H1 (cell line): ENCODE measurements around the gene VENTX. TPM values are rescaled to one million over a fixed set of nuclear protein-coding genes. Genes with fewer than 3 reads are reported as not detected.
A peak's percentile ranks its signal among the peaks of the same experiment; 100 is the strongest.

Experiments
- CTCF ChIA-PET: fragments of 300-600 bp; sonication (Branson Sonifier 250); formaldehyde crosslinking; loops from one replicate; lab custom pipeline; 2021; ENCODE audit not compliant: partially characterized antibody; lab: Charles Lee
- POLR2A ChIA-PET: fragments of 300-600 bp; sonication (Branson Sonifier 250); formaldehyde crosslinking; loops from one replicate; lab custom pipeline; 2021; ENCODE audit warnings: inconsistent platforms; ENCODE audit not compliant: partially characterized antibody; lab: Charles Lee
- DNase-seq, 2 experiments: peaks; one replicate each; pipeline versions ENCODE4 v3.0.0 to v3.0.0-alpha.2; 2010 to 2022; ENCODE audit warnings: low spot score in 2 of 2, low read depth in 1 of 2, mixed read lengths in 1 of 2
- FAIRE-seq: peaks from 2 replicates; lab custom pipeline; 2011; peaks lifted over from hg19 to GRCh38; lab: Jason Lieb, UNC
- H2AFZ ChIP-seq: 2 replicates; pipeline ENCODE4 v1.8.1; 2012; ENCODE audit warnings: low read length, inconsistent platforms
- H2AK5ac ChIP-seq: 2 replicates; pipeline ENCODE4 v1.6.1; 2013; ENCODE audit warnings: low read depth, low read length
- H2BK120ac ChIP-seq: replicated peaks from 2 replicates; pipeline ENCODE3; 2013; ENCODE audit warnings: low read depth, low read length, inconsistent platforms
- H2BK12ac ChIP-seq: 2 replicates; pipeline ENCODE4 v1.6.1; 2013; ENCODE audit warnings: low read depth, low read length
- H2BK15ac ChIP-seq: 2 replicates; pipeline ENCODE4 v1.6.1; 2013; ENCODE audit warnings: low read length
- H2BK20ac ChIP-seq: 2 replicates; pipeline ENCODE4 v1.6.1; 2013; ENCODE audit warnings: low read length
- H2BK5ac ChIP-seq: 2 replicates; pipeline ENCODE4 v1.6.1; 2013; ENCODE audit warnings: low read depth, low read length
- H3K14ac ChIP-seq: 2 replicates; pipeline ENCODE4 v1.6.1; 2013; ENCODE audit warnings: inconsistent platforms; ENCODE audit not compliant: insufficient read length
- H3K18ac ChIP-seq: 2 replicates; pipeline ENCODE4 v1.6.1; 2013; ENCODE audit warnings: low read length; ENCODE audit errors: extremely low read depth
- H3K23ac ChIP-seq: 2 replicates; pipeline ENCODE4 v1.6.1; 2013; ENCODE audit warnings: inconsistent platforms; ENCODE audit not compliant: insufficient read length
- H3K23me2 ChIP-seq: 2 replicates; pipeline ENCODE4 v1.6.1; 2013; ENCODE audit warnings: low read depth, low read length
- H3K27ac ChIP-seq: 2 replicates; pipeline ENCODE4 v1.6.1; 2011; ENCODE audit warnings: low read depth, low read length, inconsistent platforms
- H3K27me3 ChIP-seq, 4 experiments: replicated peaks in 1 of 4; 1 replicate in 1 of 4; 2 replicates in 3 of 4; pipeline versions ENCODE4 v1.6.1 to v1.8.1; 2011 to 2013; ENCODE audit warnings: low read length in 3 of 4, mild to moderate bottlenecking in 3 of 4, inconsistent platforms in 2 of 4, mixed read lengths in 2 of 4, moderate library complexity in 1 of 4; ENCODE audit not compliant: control insufficient read depth in 3 of 4, insufficient read depth in 3 of 4; ENCODE audit errors: extremely low read depth in 1 of 4
- H3K36me3 ChIP-seq, 4 experiments: 2 replicates each; pipeline versions ENCODE4 v1.6.1 to v1.8.1; 2011 to 2013; ENCODE audit warnings: mild to moderate bottlenecking in 4 of 4, low read length in 3 of 4, moderate library complexity in 2 of 4, control low read depth in 1 of 4, inconsistent platforms in 1 of 4; ENCODE audit not compliant: insufficient read depth in 4 of 4, control insufficient read depth in 2 of 4
- H3K4ac ChIP-seq: replicated peaks from 2 replicates; pipeline ENCODE3; 2013; ENCODE audit warnings: low read length, low read depth, mixed read lengths, inconsistent platforms; ENCODE audit not compliant: insufficient read length
- H3K4me1 ChIP-seq, 4 experiments: replicated peaks in 1 of 4; 1 replicate in 1 of 4; 2 replicates in 3 of 4; pipeline versions ENCODE4 v1.6.1 to v1.8.1; 2011 to 2013; ENCODE audit warnings: low read length in 3 of 4, inconsistent platforms in 2 of 4, mixed read lengths in 1 of 4; ENCODE audit not compliant: insufficient read depth in 4 of 4, control insufficient read depth in 3 of 4
- H3K4me2 ChIP-seq, 2 experiments: 2 replicates each; pipeline versions ENCODE4 v1.6.1 to v1.8.1; 2011 to 2013; ENCODE audit warnings: low read depth in 2 of 2, low read length in 2 of 2, control low read depth in 1 of 2, inconsistent platforms in 1 of 2, mild to moderate bottlenecking in 1 of 2; ENCODE audit not compliant: insufficient read depth in 1 of 2
- H3K4me3 ChIP-seq, 4 experiments: fragments of 200-600, 300-600 bp in 1 of 4; sonication (generic), shearing (Covaris generic), sonication (Bioruptor Twin) in 1 of 4; 2 replicates each; pipeline versions ENCODE4 v1.5.1 to v1.8.1; 2011 to 2016; ENCODE audit warnings: low read length in 4 of 4, low read depth in 3 of 4, control low read depth in 2 of 4, inconsistent platforms in 2 of 4, mild to moderate bottlenecking in 2 of 4, mixed read lengths in 1 of 4, moderate library complexity in 1 of 4; ENCODE audit not compliant: insufficient read depth in 2 of 4; ENCODE audit errors: extremely low read depth in 1 of 4
- H3K56ac ChIP-seq: replicated peaks from 2 replicates; pipeline ENCODE3; 2013; ENCODE audit warnings: low read depth, mild to moderate bottlenecking, mixed read lengths, low read length, inconsistent platforms; ENCODE audit not compliant: insufficient read length
- H3K79me1 ChIP-seq: 2 replicates; pipeline ENCODE4 v1.6.1; 2013; ENCODE audit warnings: low read depth, low read length, control low read depth
- H3K79me2 ChIP-seq, 2 experiments: 2 replicates each; pipeline versions ENCODE4 v1.6.1 to v1.8.1; 2012 to 2013; ENCODE audit warnings: low read length in 2 of 2, mild to moderate bottlenecking in 2 of 2, inconsistent platforms in 1 of 2; ENCODE audit not compliant: insufficient read depth in 2 of 2, control insufficient read depth in 1 of 2
- H3K9ac ChIP-seq, 4 experiments: replicated peaks in 1 of 4; 1 replicate in 1 of 4; 2 replicates in 3 of 4; pipeline versions ENCODE4 v1.6.1 to v1.8.1; 2011 to 2013; ENCODE audit warnings: low read depth in 3 of 4, low read length in 3 of 4, control low read depth in 2 of 4, mild to moderate bottlenecking in 2 of 4, moderate library complexity in 2 of 4, inconsistent platforms in 1 of 4; ENCODE audit errors: extremely low read depth in 1 of 4
- H3K9me3 ChIP-seq, 2 experiments: 2 replicates each; pipeline versions ENCODE4 v1.6.1 to v1.8.1; 2012 to 2013; ENCODE audit warnings: mild to moderate bottlenecking in 2 of 2, moderate library complexity in 2 of 2, control low read depth in 1 of 2, inconsistent platforms in 1 of 2, low read depth in 1 of 2, low read length in 1 of 2, mixed read lengths in 1 of 2; ENCODE audit not compliant: insufficient read depth in 2 of 2
- H4K20me1 ChIP-seq, 2 experiments: replicated peaks in 1 of 2; 2 replicates each; pipeline versions ENCODE3 to v1.8.1; 2011 to 2013; ENCODE audit warnings: inconsistent platforms in 2 of 2, low read length in 2 of 2, mild to moderate bottlenecking in 1 of 2; ENCODE audit not compliant: insufficient read depth in 2 of 2, control insufficient read depth in 1 of 2
- H4K5ac ChIP-seq: 2 replicates; pipeline ENCODE4 v1.6.1; 2013; ENCODE audit warnings: low read length, low read depth, mixed read lengths, inconsistent platforms; ENCODE audit not compliant: insufficient read length
- H4K8ac ChIP-seq: 2 replicates; pipeline ENCODE4 v1.8.0; 2013; ENCODE audit warnings: mild to moderate bottlenecking, moderate library complexity, low read length, inconsistent platforms; ENCODE audit not compliant: insufficient read depth; ENCODE audit errors: extremely low read depth
- H4K91ac ChIP-seq: replicated peaks from 2 replicates; pipeline ENCODE3; 2013; ENCODE audit warnings: low read length, mixed read lengths, inconsistent platforms; ENCODE audit not compliant: insufficient read length
- BCL11A ChIP-seq, 2 experiments: IDR thresholded peaks; one replicate each; pipeline ENCODE4 v1.6.1; 2011; ENCODE audit warnings: low read depth in 2 of 2, low read length in 2 of 2, mild to moderate bottlenecking in 2 of 2
- RAD21 ChIP-seq, 2 experiments: IDR thresholded peaks in 1 of 2; conservative IDR thresholded peaks in 1 of 2; 2 replicates each; pipeline ENCODE4 v1.6.1; 2011; ENCODE audit warnings: low read depth in 2 of 2, low read length in 2 of 2, improper control_type of control experiment in 1 of 2, inconsistent platforms in 1 of 2, mild to moderate bottlenecking in 1 of 2, moderate library complexity in 1 of 2
- SP4 ChIP-seq: IDR thresholded peaks from 2 replicates; pipeline ENCODE4 v1.6.1; 2012; ENCODE audit warnings: low read length, inconsistent platforms
- WGBS, 2 experiments: shearing (Covaris generic) in 1 of 2; methylation state at CpG; one replicate each; pipeline versions ENCODE4 v1.1.6 to v1.1.7; 2013 to 2015; ENCODE audit warnings: low lambda C conversion rate in 2 of 2, mixed read lengths in 2 of 2, inconsistent platforms in 1 of 2, low coverage in 1 of 2, missing lambda C conversion rate in 1 of 2; ENCODE audit not compliant: insufficient replicate concordance in 2 of 2, insufficient coverage in 1 of 2, insufficient read length in 1 of 2; ENCODE audit errors: extremely low coverage in 1 of 2, missing lambda C conversion rate in 1 of 2; 5-methylcytosine and 5-hydroxymethylcytosine counted together
- polyA plus RNA-seq, 7 experiments: library from polyadenylated mRNA; depleted of rRNA in 3 of 7; stranded (reverse) in 5 of 7; unstranded in 2 of 7; fragments of >200 nt in 5 of 7; fragments of 200-250 nt in 2 of 7; gene quantifications; 1 replicate in 5 of 7; 2 replicates in 1 of 7; 4 replicates in 1 of 7; pipeline versions ENCODE4 v1.2.1 to v1.2.3, GENCODE V29; 2011 to 2013; ENCODE audit warnings: missing spikeins in 2 of 7, mixed read lengths in 2 of 7
- total RNA-seq: library from RNA; stranded (reverse); fragmentation: NEBNext Ultra II Directional; extraction: Animal tissue kit (Norgen Biotek cat#: 25700); gene quantifications from 2 replicates; pipeline ENCODE4 v1.2.1, GENCODE V29; 2021
- TF ChIP-seq, protein P1 (sequence below), 3 experiments: IDR thresholded peaks; 1 replicate in 2 of 3; 2 replicates in 1 of 3; pipeline versions ENCODE4 v1.5.1 to v1.6.1; 2011; ENCODE audit warnings: low read length in 3 of 3, mild to moderate bottlenecking in 3 of 3, inconsistent platforms in 2 of 3, low read depth in 1 of 3, moderate library complexity in 1 of 3; ENCODE audit not compliant: insufficient read depth in 1 of 3; ENCODE audit errors: control extremely low read depth in 1 of 3

Gene VENTX
- total and polyA plus RNA-seq, 2 of the 8 experiments (the other 6 are each of a cell fraction or from before 2014, with no cell fraction given): 5.6 TPM

DNA sequence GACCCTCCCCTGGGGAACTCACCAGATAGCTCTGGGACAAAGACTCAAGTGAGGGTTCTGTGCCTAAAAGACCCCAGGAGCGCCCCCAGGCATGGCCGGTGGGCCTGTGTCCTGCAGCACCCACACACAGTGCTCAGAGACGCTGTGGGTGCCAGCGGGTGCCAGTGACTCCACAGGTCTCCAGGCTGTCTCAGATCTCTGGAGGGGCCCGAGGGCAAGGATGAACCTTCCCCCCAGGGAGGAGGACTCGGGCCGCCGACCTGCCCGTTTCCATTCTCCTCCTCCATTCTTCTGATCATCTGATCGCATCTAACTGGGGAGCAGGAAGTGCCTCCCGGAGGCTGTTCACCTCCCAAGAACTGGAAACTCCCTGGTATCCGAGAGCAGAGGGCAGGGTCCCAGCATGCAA is 38.0 kb downstream of the VENTX start:
- no peak overlapping the region for H3K27ac ChIP-seq
- no peak overlapping the region for H2AK5ac ChIP-seq
- no peak overlapping the region; the same call in 1 of the 2 replicates for H4K8ac ChIP-seq
- no peak overlapping the region for H2BK12ac ChIP-seq
- H3K9ac ChIP-seq: no peak overlapping the region
- CTCF ChIA-PET: interaction anchor here (0.7 to 2.1 kb wide), 11 partner anchors 8 to 229 kb away, joined by 3 to 10 read pairs (median 4); no protein-coding TSS in a partner anchor
- POLR2A ChIA-PET: interaction anchor here (1.0 to 2.1 kb wide), 5 partner anchors 9 to 50 kb away, joined by 3 to 11 read pairs (median 4); no protein-coding TSS in a partner anchor
- H3K23ac ChIP-seq: no peak overlapping the region
- H2BK15ac ChIP-seq: no peak overlapping the region
- H2AFZ ChIP-seq: no peak overlapping the region
- no peak overlapping the region for H3K14ac ChIP-seq
- H2BK120ac ChIP-seq: no peak overlapping the region
- no peaks in the 10 kb centered on the region for H3K79me1 ChIP-seq
- H2BK5ac ChIP-seq: no peak overlapping the region
- no peak overlapping the region for H3K4ac ChIP-seq
- WGBS, 2 experiments: 65% methylated on average over 11 of the region's 12 CpGs; no CpG with 5 or more reads in 1 of the 2 experiments
- H3K36me3 ChIP-seq: peaks cover 0 to 7% (median 3%) of the 10 kb centered on the region in 4 experiments; a peak in 3 of 8 replicates
- peaks cover 0 to 7% (median 4%) of the 10 kb centered on the region in 4 experiments; a peak in 6 of 7 replicates for H3K27me3 ChIP-seq
- peaks cover 0 to 13% (median 7%) of the 10 kb centered on the region in 4 experiments; a peak in 5 of 7 replicates for H3K4me1 ChIP-seq
- no peaks in the 10 kb centered on the region for H3K9me3 ChIP-seq
- peak overlapping the region; percentile 58 to 85; a peak in 2 of 4 replicates for H3K4me2 ChIP-seq
- no peak overlapping the region for H3K18ac ChIP-seq
- TF ChIP-seq BCL11A (IDR thresholded peaks at IDR 0.05; ENCODE audit: low read depth in 2 of 2, low read length in 2 of 2): no peak
- 0 out of 4 replicates have a peak, but pooled peaks of 1 of the 2 experiments have one; percentile 18 for TF ChIP-seq RAD21 (IDR thresholded peaks at IDR 0.05 in 1 of 2, conservative IDR thresholded peaks at IDR 0.05 in 1 of 2; ENCODE audit: low read depth in 2 of 2, low read length in 2 of 2)
- TF ChIP-seq, protein P1, sequence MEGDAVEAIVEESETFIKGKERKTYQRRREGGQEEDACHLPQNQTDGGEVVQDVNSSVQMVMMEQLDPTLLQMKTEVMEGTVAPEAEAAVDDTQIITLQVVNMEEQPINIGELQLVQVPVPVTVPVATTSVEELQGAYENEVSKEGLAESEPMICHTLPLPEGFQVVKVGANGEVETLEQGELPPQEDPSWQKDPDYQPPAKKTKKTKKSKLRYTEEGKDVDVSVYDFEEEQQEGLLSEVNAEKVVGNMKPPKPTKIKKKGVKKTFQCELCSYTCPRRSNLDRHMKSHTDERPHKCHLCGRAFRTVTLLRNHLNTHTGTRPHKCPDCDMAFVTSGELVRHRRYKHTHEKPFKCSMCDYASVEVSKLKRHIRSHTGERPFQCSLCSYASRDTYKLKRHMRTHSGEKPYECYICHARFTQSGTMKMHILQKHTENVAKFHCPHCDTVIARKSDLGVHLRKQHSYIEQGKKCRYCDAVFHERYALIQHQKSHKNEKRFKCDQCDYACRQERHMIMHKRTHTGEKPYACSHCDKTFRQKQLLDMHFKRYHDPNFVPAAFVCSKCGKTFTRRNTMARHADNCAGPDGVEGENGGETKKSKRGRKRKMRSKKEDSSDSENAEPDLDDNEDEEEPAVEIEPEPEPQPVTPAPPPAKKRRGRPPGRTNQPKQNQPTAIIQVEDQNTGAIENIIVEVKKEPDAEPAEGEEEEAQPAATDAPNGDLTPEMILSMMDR (IDR thresholded peaks at IDR 0.05; ENCODE audit: control extremely low read depth in 1 of 3, insufficient read depth in 1 of 3, low read depth in 1 of 3, low read length in 3 of 3): peak in 2 of 3 experiments; percentile 30 to 33; a peak in 3 of 4 replicates
- no peak for TF ChIP-seq SP4
- H4K91ac ChIP-seq: no peak overlapping the region
- no peak overlapping the region for H4K5ac ChIP-seq
- FAIRE-seq (no peak), DNase-seq (no peak)
- no peak overlapping the region for H3K56ac ChIP-seq
- 0 out of 2 replicates have a peak overlapping the region, but pooled peaks have one; percentile 61 for H2BK20ac ChIP-seq
- H4K20me1 ChIP-seq: peaks cover 0 to 3% of the 10 kb centered on the region in 2 experiments
- peaks cover 5% of the 10 kb centered on the region; the same call in 1 of the 2 replicates for H3K23me2 ChIP-seq
- H3K79me2 ChIP-seq: no peaks in the 10 kb centered on the region
- H3K4me3 ChIP-seq: no peak overlapping the region
